Panc1 (cell line): ENCODE measurements around the gene GBP4. TPM values are rescaled to one million over a fixed set of nuclear protein-coding genes. Genes with fewer than 3 reads are reported as not detected.

Experiments used
- ATAC-seq: fragments of 200-7000 bp; cut with Tn5 transposase; 2 replicates; pipeline ENCODE4 v1.9.1; 2020; ENCODE audit warnings: mild to moderate bottlenecking, moderate library complexity
- BruUV-seq: library from RNA; stranded (reverse); fragments of 400-500 nt; replicated peaks from 2 replicates; lab custom pipeline; 2021; lab: Mats Ljungman, UMichigan
- CTCF ChIA-PET: fragments of 300-600 bp; sonication (Branson Sonifier 250); formaldehyde crosslinking; loops from one replicate; lab custom pipeline; 2022; ENCODE audit warnings: antibody characterized with exemption; lab: Charles Lee
- POLR2A ChIA-PET: fragments of 300-600 bp; sonication (Branson Sonifier 250); formaldehyde crosslinking; loops from one replicate; lab custom pipeline; 2022; ENCODE audit warnings: antibody characterized with exemption; lab: Charles Lee
- DNase-seq: peaks from one replicate; pipeline ENCODE4 v3.0.0-alpha.2; 2010; ENCODE audit warnings: low read depth, low spot score
- H3K27ac ChIP-seq: 2 replicates; pipeline ENCODE4 v1.5.1; 2011; ENCODE audit warnings: mild to moderate bottlenecking, low read length, inconsistent platforms
- H3K27me3 ChIP-seq: fragments of 200-500 bp; sonication (Bioruptor generic); 2 replicates; pipeline ENCODE4 v1.6.0; 2014; ENCODE audit warnings: low read length, inconsistent platforms; ENCODE audit not compliant: control insufficient read depth, insufficient read depth
- H3K36me3 ChIP-seq: fragments of 200-500 bp; sonication (Bioruptor generic); 2 replicates; pipeline ENCODE4 v1.5.1; 2014; ENCODE audit warnings: inconsistent platforms, mild to moderate bottlenecking, low read length, moderate library complexity; ENCODE audit not compliant: control insufficient read depth, insufficient read depth
- H3K4me1 ChIP-seq: 2 replicates; pipeline ENCODE4 v1.5.1; 2011; ENCODE audit warnings: inconsistent platforms, mild to moderate bottlenecking, low read length, moderate library complexity; ENCODE audit not compliant: control insufficient read depth, insufficient read depth
- H3K4me3 ChIP-seq, 2 experiments: 2 replicates each; pipeline ENCODE4 v1.5.1; 2011 to 2012; ENCODE audit warnings: low read depth in 2 of 2, low read length in 2 of 2, mild to moderate bottlenecking in 2 of 2, inconsistent platforms in 1 of 2, moderate library complexity in 1 of 2
- H3K9me3 ChIP-seq: fragments of 200-500 bp; sonication (Bioruptor generic); 2 replicates; pipeline ENCODE4 v1.5.1; 2014; ENCODE audit warnings: low read depth, mild to moderate bottlenecking, inconsistent platforms, low read length, moderate library complexity; ENCODE audit not compliant: control insufficient read depth, insufficient read depth
- CTCF ChIP-seq: fragments of 450-650 bp; IDR thresholded peaks from 2 replicates; pipeline ENCODE4 v1.5.1; 2017; ENCODE audit warnings: mild to moderate bottlenecking
- POLR2AphosphoS5 ChIP-seq: IDR thresholded peaks from 2 replicates; pipeline ENCODE4 v1.6.1; 2012; ENCODE audit warnings: mild to moderate bottlenecking, low read depth, low read length, moderate library complexity
- REST ChIP-seq, 2 experiments: IDR thresholded peaks; 2 replicates each; pipeline ENCODE4 v1.6.1; 2011 to 2012; ENCODE audit warnings: low read depth in 2 of 2, control low read depth in 1 of 2, low read length in 1 of 2, mild to moderate bottlenecking in 1 of 2, moderate library complexity in 1 of 2; ENCODE audit not compliant: insufficient read depth in 1 of 2
- SIN3A ChIP-seq: IDR thresholded peaks from 2 replicates; pipeline ENCODE4 v1.6.1; 2012; ENCODE audit warnings: low read depth, mild to moderate bottlenecking, low read length, moderate library complexity, borderline replicate concordance; ENCODE audit not compliant: insufficient read depth
- TCF7L2 ChIP-seq: IDR thresholded peaks from 2 replicates; pipeline ENCODE4 v1.6.1; 2011; ENCODE audit warnings: mild to moderate bottlenecking, low read depth, low read length, inconsistent platforms
- in situ Hi-C: cut with HindIII; loops from 2 replicates; pipeline ENCODE4 v1.10.0; 2016; ENCODE audit warnings: low sequenced_read_pairs, low pct_unique_long_range_greater_than_20kb
- intact Hi-C: fragments of 100-400 bp; cut with micrococcal nuclease; formaldehyde crosslinking; loops from one replicate; pipeline ENCODE4 v1.10.0; 2022; ENCODE audit not compliant: unreplicated experiment
- total RNA-seq: library from RNA; stranded (reverse); gene quantifications from one replicate; pipeline ENCODE4 v1.2.1, GENCODE V29; 2021; ENCODE audit not compliant: unreplicated experiment

GBP4 gene
- total RNA-seq, 1 experiment from 2014 or later: 3.3 TPM

- BruUV-seq: no TSS peak
- no peak for DNase-seq
- H3K27ac ChIP-seq: no peak overlapping the region
- TF ChIP-seq POLR2AphosphoS5: no peak
- TF ChIP-seq TCF7L2: no peak
- TF ChIP-seq CTCF: no peak
- TF ChIP-seq SIN3A: no peak
- no peak for TF ChIP-seq REST (IDR thresholded peaks at IDR 0.05; ENCODE audit: insufficient read depth in 1 of 2, low read depth in 2 of 2, low read length in 1 of 2)
- ATAC-seq: no peak
- H3K4me3 ChIP-seq: no peak overlapping the region
- ChIA-PET CTCF (no interaction called here), POLR2A (no interaction called here)
- no peaks in the 10 kb centered on the region for H3K36me3 ChIP-seq
- no peaks in the 10 kb centered on the region for H3K4me1 ChIP-seq
- in situ Hi-C loops: no loop called here
- H3K27me3 ChIP-seq: no peaks in the 10 kb centered on the region
- intact Hi-C loops: no loop called here
- no peaks in the 10 kb centered on the region for H3K9me3 ChIP-seq
Measured at GRCh38 chr1:89142160-89142559, 56.6 kb downstream of the GBP4 start.

GRCh38 chr1:89133747-89134146 is 65.0 kb downstream of the GBP4 start:
- no peaks in the 10 kb centered on the region for H3K4me1 ChIP-seq
- H3K27me3 ChIP-seq: no peaks in the 10 kb centered on the region
- ATAC-seq (no peak), DNase-seq (no peak)
- H3K27ac ChIP-seq: no peak overlapping the region
- in situ Hi-C loops: no loop called here
- no peaks in the 10 kb centered on the region for H3K36me3 ChIP-seq
- intact Hi-C loops: no loop called here
- no TSS peak for BruUV-seq
- TF ChIP-seq POLR2AphosphoS5 (no peak), TCF7L2 (no peak), SIN3A (no peak)
- H3K4me3 ChIP-seq: no peak overlapping the region
- no peaks in the 10 kb centered on the region for H3K9me3 ChIP-seq
- ChIA-PET CTCF (no interaction called here), POLR2A (no interaction called here)

Other genes with a start within 250 kb of the GBP4 start
- gene KYAT3, start 206.3 kb downstream of the GBP4 start, total RNA-seq: 18.5 TPM
- 9.6 TPM for gene RBMXL1, start 206.3 kb downstream of the GBP4 start, total RNA-seq
- gene GBP3, start 176.1 kb downstream of the GBP4 start, total RNA-seq: 2.5 TPM
- 0.80 TPM for gene GBP1, start 133.7 kb downstream of the GBP4 start, total RNA-seq
- gene GBP2, start 72.8 kb downstream of the GBP4 start, total RNA-seq: 3.0 TPM
- gene GBP7, start 22.9 kb downstream of the GBP4 start, total RNA-seq: not detected
- 0.10 TPM for gene GBP5, start 73.9 kb upstream of the GBP4 start, total RNA-seq
- gene GBP6, start 165.1 kb upstream of the GBP4 start, total RNA-seq: not detected